Mammary epithelial cell (primary cell): Measurements from ENCODE around the gene USP17L28.
"Not testable (repeated sequence)": the region's sequence is repeated elsewhere in the genome, so short reads cannot be mapped to it uniquely, and the experiment has no call there.

Source experiments
- EZH2 ChIP-seq: IDR thresholded peaks from 2 replicates; pipeline ENCODE4 v1.6.1; 2012; ENCODE audit warnings: low read length, inconsistent platforms, borderline replicate concordance
- TF ChIP-seq, protein P1 (sequence below), 2 donors: IDR thresholded peaks in 1 of 2; conservative IDR thresholded peaks in 1 of 2; 2 replicates each; pipeline ENCODE4 v1.5.1; 2011 to 2012; ENCODE audit warnings: inconsistent platforms in 2 of 2, low read length in 2 of 2, mild to moderate bottlenecking in 2 of 2, control low read depth in 1 of 2, low read depth in 1 of 2; ENCODE audit not compliant: insufficient read depth in 1 of 2; ENCODE audit errors: extremely low read depth in 1 of 2

DNA sequence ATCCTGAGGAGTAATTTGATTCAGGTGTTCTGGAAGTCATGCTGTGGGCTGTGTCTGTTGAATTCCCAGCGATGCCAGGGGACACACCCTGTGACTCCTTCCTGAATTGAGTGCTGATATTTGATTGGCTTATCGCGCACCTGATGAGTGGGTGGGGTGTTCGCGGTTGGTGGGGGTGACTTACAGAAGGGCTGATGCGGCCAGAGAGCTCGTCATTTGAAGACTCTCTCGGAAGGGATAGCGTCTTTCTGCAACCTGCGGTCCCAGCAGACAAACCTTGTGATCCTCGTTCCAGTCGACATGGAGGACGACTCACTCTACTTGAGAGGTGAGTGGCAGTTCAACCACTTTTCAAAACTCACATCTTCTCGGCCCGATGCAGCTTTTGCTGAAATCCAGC lies 19.1 kb upstream of the USP17L28 start, which contains the start of gene USP17L25:
- TF ChIP-seq, protein P1, sequence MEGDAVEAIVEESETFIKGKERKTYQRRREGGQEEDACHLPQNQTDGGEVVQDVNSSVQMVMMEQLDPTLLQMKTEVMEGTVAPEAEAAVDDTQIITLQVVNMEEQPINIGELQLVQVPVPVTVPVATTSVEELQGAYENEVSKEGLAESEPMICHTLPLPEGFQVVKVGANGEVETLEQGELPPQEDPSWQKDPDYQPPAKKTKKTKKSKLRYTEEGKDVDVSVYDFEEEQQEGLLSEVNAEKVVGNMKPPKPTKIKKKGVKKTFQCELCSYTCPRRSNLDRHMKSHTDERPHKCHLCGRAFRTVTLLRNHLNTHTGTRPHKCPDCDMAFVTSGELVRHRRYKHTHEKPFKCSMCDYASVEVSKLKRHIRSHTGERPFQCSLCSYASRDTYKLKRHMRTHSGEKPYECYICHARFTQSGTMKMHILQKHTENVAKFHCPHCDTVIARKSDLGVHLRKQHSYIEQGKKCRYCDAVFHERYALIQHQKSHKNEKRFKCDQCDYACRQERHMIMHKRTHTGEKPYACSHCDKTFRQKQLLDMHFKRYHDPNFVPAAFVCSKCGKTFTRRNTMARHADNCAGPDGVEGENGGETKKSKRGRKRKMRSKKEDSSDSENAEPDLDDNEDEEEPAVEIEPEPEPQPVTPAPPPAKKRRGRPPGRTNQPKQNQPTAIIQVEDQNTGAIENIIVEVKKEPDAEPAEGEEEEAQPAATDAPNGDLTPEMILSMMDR (conservative IDR thresholded peaks at IDR 0.05 in 1 of 2, IDR thresholded peaks at IDR 0.05 in 1 of 2; ENCODE audit: extremely low read depth in 1 of 2, insufficient read depth in 1 of 2, low read depth in 1 of 2, low read length in 2 of 2) = not testable (repeated sequence)
- TF ChIP-seq EZH2 = not testable (repeated sequence)
